Progenitor cell of endocrine pancreas (in vitro differentiated cells): ENCODE measurements around the gene COASY. TPM values are rescaled to one million over a fixed set of nuclear protein-coding genes. Genes with fewer than 3 reads are reported as not detected.
A peak's percentile ranks its signal among the peaks of the same experiment; 100 is the strongest.

Experiments used
- DNase-seq: peaks from one replicate; pipeline ENCODE4 v3.0.0; 2021; ENCODE audit warnings: low spot score; ENCODE audit not compliant: unreplicated experiment
- H3K27ac Mint-ChIP-seq: 2 replicates; pipeline ENCODE4 v1.8.0; 2021; ENCODE audit warnings: mild to moderate bottlenecking, moderate library complexity, mixed read lengths
- H3K27me3 Mint-ChIP-seq: 2 replicates; pipeline ENCODE4 v1.8.0; 2021; ENCODE audit warnings: mixed read lengths
- H3K36me3 Mint-ChIP-seq: 2 replicates; pipeline ENCODE4 v1.8.0; 2022; ENCODE audit warnings: mixed read lengths; ENCODE audit not compliant: insufficient read depth
- H3K4me1 Mint-ChIP-seq: 2 replicates; pipeline ENCODE4 v1.8.0; 2021; ENCODE audit warnings: low read depth, mixed read lengths
- H3K4me3 Mint-ChIP-seq: 2 replicates; pipeline ENCODE4 v1.8.0; 2021; ENCODE audit warnings: low read depth, mild to moderate bottlenecking, moderate library complexity, mixed read lengths
- H3K9me3 Mint-ChIP-seq: 2 replicates; pipeline ENCODE4 v1.8.0; 2021; ENCODE audit warnings: low read depth, mixed read lengths
- total RNA-seq: library from RNA; stranded (reverse); gene quantifications from 2 replicates; pipeline ENCODE4 v1.2.1, GENCODE V29; 2021
- TF ChIP-seq, protein P1 (sequence below): fragments of 200-600 bp; sonication (generic); IDR thresholded peaks from one replicate; pipeline ENCODE4 v1.5.0; 2021; ENCODE audit warnings: antibody characterized with exemption, mild to moderate bottlenecking; ENCODE audit not compliant: unreplicated experiment

Gene COASY
- total RNA-seq, 1 donor from 2014 or later, result 66.9 TPM

GRCh38 chr17:42520540-42520951 lies 41.4 kb upstream of the COASY start:
- Mint-ChIP-seq H3K27me3 (no peaks in the 10 kb centered on the region), H3K4me1 (peaks cover 25% of the 10 kb centered on the region), H3K9me3 (no peaks in the 10 kb centered on the region), H3K36me3 (peaks cover 32% of the 10 kb centered on the region), H3K27ac (peak overlapping the region; percentile 90), H3K4me3 (no peak overlapping the region)
- no peak for DNase-seq
- TF ChIP-seq, protein P1, sequence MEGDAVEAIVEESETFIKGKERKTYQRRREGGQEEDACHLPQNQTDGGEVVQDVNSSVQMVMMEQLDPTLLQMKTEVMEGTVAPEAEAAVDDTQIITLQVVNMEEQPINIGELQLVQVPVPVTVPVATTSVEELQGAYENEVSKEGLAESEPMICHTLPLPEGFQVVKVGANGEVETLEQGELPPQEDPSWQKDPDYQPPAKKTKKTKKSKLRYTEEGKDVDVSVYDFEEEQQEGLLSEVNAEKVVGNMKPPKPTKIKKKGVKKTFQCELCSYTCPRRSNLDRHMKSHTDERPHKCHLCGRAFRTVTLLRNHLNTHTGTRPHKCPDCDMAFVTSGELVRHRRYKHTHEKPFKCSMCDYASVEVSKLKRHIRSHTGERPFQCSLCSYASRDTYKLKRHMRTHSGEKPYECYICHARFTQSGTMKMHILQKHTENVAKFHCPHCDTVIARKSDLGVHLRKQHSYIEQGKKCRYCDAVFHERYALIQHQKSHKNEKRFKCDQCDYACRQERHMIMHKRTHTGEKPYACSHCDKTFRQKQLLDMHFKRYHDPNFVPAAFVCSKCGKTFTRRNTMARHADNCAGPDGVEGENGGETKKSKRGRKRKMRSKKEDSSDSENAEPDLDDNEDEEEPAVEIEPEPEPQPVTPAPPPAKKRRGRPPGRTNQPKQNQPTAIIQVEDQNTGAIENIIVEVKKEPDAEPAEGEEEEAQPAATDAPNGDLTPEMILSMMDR, result peak; percentile 49

GRCh38 chr17:42521036-42521435 lies 40.9 kb upstream of the COASY start:
- H3K9me3 Mint-ChIP-seq, result no peaks in the 10 kb centered on the region
- no peak overlapping the region for H3K4me3 Mint-ChIP-seq
- DNase-seq, result no peak
- no peaks in the 10 kb centered on the region for H3K27me3 Mint-ChIP-seq
- H3K27ac Mint-ChIP-seq, result peak overlapping the region; percentile 3
- TF ChIP-seq, protein P1, result no peak
- H3K36me3 Mint-ChIP-seq, result peaks cover 30% of the 10 kb centered on the region
- H3K4me1 Mint-ChIP-seq, result peaks cover 25% of the 10 kb centered on the region

- no peaks in the 10 kb centered on the region for H3K27me3 Mint-ChIP-seq
- DNase-seq, result no peak
- peaks cover 25% of the 10 kb centered on the region for H3K4me1 Mint-ChIP-seq
- TF ChIP-seq, protein P1, result no peak
- no peaks in the 10 kb centered on the region for H3K9me3 Mint-ChIP-seq
- H3K4me3 Mint-ChIP-seq, result no peak overlapping the region
- peaks cover 25% of the 10 kb centered on the region for H3K36me3 Mint-ChIP-seq
- no peak overlapping the region for H3K27ac Mint-ChIP-seq
Observed at GRCh38 chr17:42521666-42522262, 40.2 kb upstream of the COASY start.

DNA sequence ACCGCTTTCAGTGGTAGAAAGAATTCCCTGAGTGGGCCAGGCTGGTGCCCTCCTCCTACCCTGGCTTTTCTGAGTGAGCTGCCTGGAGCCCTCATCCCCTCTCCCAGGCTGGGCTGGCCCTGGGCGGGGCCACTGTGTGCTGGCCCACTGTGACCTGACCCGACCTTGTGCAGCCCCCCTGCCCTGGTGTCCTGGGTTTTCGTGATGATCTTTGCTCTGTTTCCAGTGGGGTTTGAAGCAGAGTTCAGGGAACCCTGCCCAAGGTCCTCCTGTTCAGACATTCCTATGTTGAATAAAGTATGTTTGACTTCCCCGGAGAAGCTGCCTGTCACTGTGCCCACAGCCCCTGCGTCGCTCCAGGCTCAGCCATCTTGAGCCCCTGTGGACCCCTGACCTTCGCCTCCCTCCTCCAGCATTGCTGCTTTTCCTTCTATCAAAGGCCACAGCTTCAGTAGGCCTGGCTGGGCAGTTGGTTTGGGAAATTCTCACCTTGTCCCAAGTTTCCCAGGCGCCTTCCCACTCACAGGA lies 39.6 kb upstream of the COASY start:
- Mint-ChIP-seq H3K36me3 (peaks cover 25% of the 10 kb centered on the region), H3K27me3 (no peaks in the 10 kb centered on the region), H3K4me3 (no peak overlapping the region), H3K27ac (no peak overlapping the region), H3K4me1 (peaks cover 26% of the 10 kb centered on the region), H3K9me3 (no peaks in the 10 kb centered on the region)
- TF ChIP-seq, protein P1, result no peak
- no peak for DNase-seq

DNA sequence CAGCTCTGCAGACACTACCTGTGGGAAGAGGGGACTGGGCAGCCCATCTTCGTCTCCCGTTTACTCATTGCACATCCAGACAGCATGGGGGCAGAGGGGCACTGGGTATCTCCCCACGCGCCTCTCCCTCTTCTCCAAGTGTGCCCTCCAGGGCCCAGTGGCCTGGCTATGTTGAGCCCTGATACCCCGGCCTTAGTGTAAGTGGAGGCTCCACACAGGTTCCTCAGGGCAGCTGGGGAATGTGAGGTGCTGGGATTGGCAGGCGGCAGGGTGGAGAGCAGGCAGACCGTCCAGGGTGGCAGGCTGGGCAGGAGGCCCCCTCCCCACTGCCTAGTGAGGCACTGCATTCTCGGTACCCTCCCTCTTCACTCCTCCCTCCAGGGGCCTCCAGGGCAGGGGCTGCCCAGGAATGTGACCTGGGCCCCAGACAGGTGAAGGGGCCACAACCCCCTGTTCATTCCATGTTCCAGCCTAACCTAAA lies 39.1 kb upstream of the COASY start:
- no peak overlapping the region for H3K27ac Mint-ChIP-seq

More for the DNA sequence above, 39.1 kb upstream of the COASY start:
- H3K4me3 Mint-ChIP-seq, result no peak overlapping the region
- no peak for DNase-seq
- H3K9me3 Mint-ChIP-seq, result no peaks in the 10 kb centered on the region
- no peaks in the 10 kb centered on the region for H3K27me3 Mint-ChIP-seq
- peaks cover 20% of the 10 kb centered on the region for H3K36me3 Mint-ChIP-seq
- peaks cover 27% of the 10 kb centered on the region for H3K4me1 Mint-ChIP-seq
- TF ChIP-seq, protein P1, result no peak
